K562 (cell line): Measurements from ENCODE around the gene DCHS2. TPM values are rescaled to one million over a fixed set of nuclear protein-coding genes. Genes with fewer than 3 reads are reported as not detected.

Experiments
- CREB1 ChIP-seq, 2 experiments: sonication (generic) in 1 of 2; formaldehyde crosslinking in 1 of 2; IDR thresholded peaks; 2 replicates each; pipeline versions ENCODE4 v1.6.1 to v1.8.0; 2012 to 2022; ENCODE audit warnings: inconsistent platforms in 1 of 2, mild to moderate bottlenecking in 1 of 2, missing genetic modification reagents in 1 of 2, moderate library complexity in 1 of 2
- ETV6 ChIP-seq, 3 experiments: fragments of 150-350 bp in 1 of 3; sonication (generic) in 1 of 3; formaldehyde crosslinking in 1 of 3; IDR thresholded peaks; 2 replicates each; pipeline versions ENCODE4 v1.6.1 to v1.8.0; 2014 to 2022; ENCODE audit warnings: borderline replicate concordance in 2 of 3, low read depth in 2 of 3, antibody characterized with exemption in 1 of 3, low read length in 1 of 3, mild to moderate bottlenecking in 1 of 3, missing genetic modification reagents in 1 of 3
- MEIS2 ChIP-seq: fragments of 450-650 bp; IDR thresholded peaks from 2 replicates; pipeline ENCODE4 v1.6.1; 2014; ENCODE audit warnings: mild to moderate bottlenecking; ENCODE audit not compliant: partially characterized antibody
- MTF1 ChIP-seq: fragments of 250-450 bp; sonication (Bioruptor Pico); IDR thresholded peaks from 2 replicates; pipeline ENCODE4 v1.9.0; 2021; ENCODE audit warnings: moderate library complexity, mild to moderate bottlenecking, inconsistent platforms, borderline replicate concordance
- PML ChIP-seq: IDR thresholded peaks from 2 replicates; pipeline ENCODE4 v1.6.1; 2012; ENCODE audit warnings: low read length, inconsistent platforms
- RBM22 ChIP-seq: fragments of 200-400 bp; formaldehyde crosslinking; IDR thresholded peaks from 2 replicates; pipeline ENCODE4 v1.6.1; 2018; ENCODE audit warnings: low read length, low read depth; ENCODE audit not compliant: poor library complexity, severe bottlenecking
- RFX7 ChIP-seq: fragments of 250-450 bp; sonication (Bioruptor Pico); IDR thresholded peaks from 2 replicates; pipeline ENCODE4 v1.5.1; 2021; ENCODE audit warnings: mild to moderate bottlenecking
- SMARCE1 ChIP-seq: fragments of 450-650 bp; IDR thresholded peaks from 2 replicates; pipeline ENCODE4 v1.7.1; 2016; ENCODE audit warnings: mild to moderate bottlenecking
- TCFL5 ChIP-seq: fragments of 250-450 bp; sonication (Bioruptor Pico); conservative IDR thresholded peaks from 2 replicates; pipeline ENCODE4 v1.6.1; 2021; ENCODE audit warnings: mild to moderate bottlenecking, moderate library complexity, matching md5 sums
- TEAD4 ChIP-seq, 2 experiments: sonication (generic) in 1 of 2; formaldehyde crosslinking in 1 of 2; IDR thresholded peaks; 2 replicates each; pipeline versions ENCODE4 v1.6.1 to v1.8.0; 2012 to 2022; ENCODE audit warnings: borderline replicate concordance in 1 of 2, inconsistent platforms in 1 of 2, low read length in 1 of 2, mild to moderate bottlenecking in 1 of 2, missing genetic modification reagents in 1 of 2
- ZNF184 ChIP-seq: sonication (generic); formaldehyde crosslinking; IDR thresholded peaks from 2 replicates; pipeline ENCODE4 v1.5.0; 2020; ENCODE audit warnings: missing genetic modification reagents
- ZNF354B ChIP-seq: fragments of 250-450 bp; sonication (Bioruptor Pico); IDR thresholded peaks from 2 replicates; pipeline ENCODE4 v1.4.0; 2020
- ZNF778 ChIP-seq: fragments of 450-650 bp; formaldehyde crosslinking; IDR thresholded peaks from 2 replicates; pipeline ENCODE4 v1.4.0; 2020; ENCODE audit warnings: mild to moderate bottlenecking, moderate library complexity
- ZSCAN29 ChIP-seq: fragments of 450-650 bp; IDR thresholded peaks from 2 replicates; pipeline ENCODE4 v1.6.1; 2017
- polyA plus RNA-seq, 8 experiments: library from polyadenylated mRNA; depleted of rRNA in 4 of 8; stranded (reverse) in 5 of 8; unstranded in 3 of 8; fragments of >200 nt; fragmentation: Nextera tagmentation in 2 of 8; fragmentation: Illumina TruSeq in 1 of 8; extraction: Ambion mirVana in 2 of 8; extraction: Trizol in 1 of 8; gene quantifications; 2 replicates each; pipeline versions ENCODE4 v1.2.1 to v1.2.3, GENCODE V29; 2011 to 2014; ENCODE audit warnings: inconsistent platforms in 1 of 8, missing spikeins in 1 of 8
- total RNA-seq, 7 experiments: library from RNA; depleted of rRNA in 6 of 7; stranded (reverse); fragments of >200 nt in 6 of 7; fragmentation: Illumina TruSeq in 2 of 7; extraction: Trizol in 2 of 7; gene quantifications; 2 replicates each; pipeline versions ENCODE4 v1.2.1 to v1.2.3, GENCODE V29; 2011 to 2021; ENCODE audit warnings: low replicate concordance in 1 of 7
- TF ChIP-seq, protein P1 (sequence below): sonication (generic); formaldehyde crosslinking; IDR thresholded peaks from 2 replicates; pipeline ENCODE4 v1.8.1; 2023; ENCODE audit warnings: mild to moderate bottlenecking, missing genetic modification reagents
- TF ChIP-seq, protein P2 (sequence below): sonication (generic); formaldehyde crosslinking; IDR thresholded peaks from 2 replicates; pipeline ENCODE4 v1.8.0; 2022; ENCODE audit warnings: missing genetic modification reagents, mild to moderate bottlenecking, borderline replicate concordance
- TF ChIP-seq, protein P3 (sequence below): fragments of 200-800 bp; sonication (Bioruptor generic); IDR thresholded peaks from 2 replicates; pipeline ENCODE4 v1.6.1; 2017; ENCODE audit warnings: missing genetic modification characterization, missing compliant biosample characterization
- TF ChIP-seq, protein P4 (sequence below): fragments of 450-650 bp; formaldehyde crosslinking; IDR thresholded peaks from 2 replicates; pipeline ENCODE4 v1.4.0; 2020; ENCODE audit warnings: mild to moderate bottlenecking, moderate library complexity
- TF ChIP-seq, protein P5 (sequence below): fragments of 450-650 bp; IDR thresholded peaks from 2 replicates; pipeline ENCODE4 v1.6.1; 2017; ENCODE audit warnings: mild to moderate bottlenecking, moderate library complexity

DCHS2 gene
- total and polyA plus RNA-seq, 9 of the 15 experiments (the other 6 are each of a cell fraction or from before 2014, with no cell fraction given): 0.49 to 7.1 (median 5.3) TPM

DNA sequence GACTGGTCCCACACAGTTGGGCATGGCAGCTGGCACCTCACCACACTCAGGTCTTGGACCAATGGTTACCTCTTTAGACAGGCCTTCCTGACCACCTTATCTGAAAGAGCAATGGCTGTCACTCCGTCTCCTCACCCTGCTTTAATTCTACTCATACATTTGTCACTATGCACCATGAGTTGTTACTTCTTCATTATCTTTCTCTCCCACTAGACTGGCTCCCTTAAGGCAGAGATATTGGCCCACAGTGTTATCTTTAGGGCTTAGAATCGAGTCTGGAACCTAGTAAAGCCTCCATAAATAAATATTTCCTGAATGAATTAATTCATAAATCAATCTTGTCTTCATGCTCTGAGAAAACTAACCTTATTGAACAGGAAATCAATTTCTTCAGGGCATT, 46.6 kb downstream of the DCHS2 start (continued):
- TF ChIP-seq CREB1 (IDR thresholded peaks at IDR 0.05) (peak; percentile 22; the same call in 1 of the 2 replicates), CREB1 (CRISPR knock-in tag; IDR thresholded peaks at IDR 0.05) (no peak), TCFL5 (no peak), RFX7 (CRISPR knock-in tag) (no peak), PML (peak; percentile 52), RBM22 (no peak), SMARCE1 (peak; percentile 54; the same call in 1 of the 2 replicates), ZNF778 (CRISPR knock-in tag) (no peak), MEIS2 (peak; percentile 80), ETV6 (IDR thresholded peaks at IDR 0.05; ENCODE audit: borderline replicate concordance in 1 of 2, low read depth in 2 of 2, low read length in 1 of 2) (no peak), ETV6 (CRISPR knock-in tag; IDR thresholded peaks at IDR 0.05; ENCODE audit: borderline replicate concordance) (no peak), ZNF184 (CRISPR knock-in tag) (no peak), ZSCAN29 (no peak), ZNF354B (CRISPR knock-in tag) (no peak), TEAD4 (IDR thresholded peaks at IDR 0.05; ENCODE audit: low read length) (peak; percentile 88), TEAD4 (CRISPR knock-in tag; IDR thresholded peaks at IDR 0.05; ENCODE audit: borderline replicate concordance) (no peak), MTF1 (CRISPR knock-in tag) (no peak)
- TF ChIP-seq, protein P1, sequence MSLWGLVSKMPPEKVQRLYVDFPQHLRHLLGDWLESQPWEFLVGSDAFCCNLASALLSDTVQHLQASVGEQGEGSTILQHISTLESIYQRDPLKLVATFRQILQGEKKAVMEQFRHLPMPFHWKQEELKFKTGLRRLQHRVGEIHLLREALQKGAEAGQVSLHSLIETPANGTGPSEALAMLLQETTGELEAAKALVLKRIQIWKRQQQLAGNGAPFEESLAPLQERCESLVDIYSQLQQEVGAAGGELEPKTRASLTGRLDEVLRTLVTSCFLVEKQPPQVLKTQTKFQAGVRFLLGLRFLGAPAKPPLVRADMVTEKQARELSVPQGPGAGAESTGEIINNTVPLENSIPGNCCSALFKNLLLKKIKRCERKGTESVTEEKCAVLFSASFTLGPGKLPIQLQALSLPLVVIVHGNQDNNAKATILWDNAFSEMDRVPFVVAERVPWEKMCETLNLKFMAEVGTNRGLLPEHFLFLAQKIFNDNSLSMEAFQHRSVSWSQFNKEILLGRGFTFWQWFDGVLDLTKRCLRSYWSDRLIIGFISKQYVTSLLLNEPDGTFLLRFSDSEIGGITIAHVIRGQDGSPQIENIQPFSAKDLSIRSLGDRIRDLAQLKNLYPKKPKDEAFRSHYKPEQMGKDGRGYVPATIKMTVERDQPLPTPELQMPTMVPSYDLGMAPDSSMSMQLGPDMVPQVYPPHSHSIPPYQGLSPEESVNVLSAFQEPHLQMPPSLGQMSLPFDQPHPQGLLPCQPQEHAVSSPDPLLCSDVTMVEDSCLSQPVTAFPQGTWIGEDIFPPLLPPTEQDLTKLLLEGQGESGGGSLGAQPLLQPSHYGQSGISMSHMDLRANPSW (CRISPR knock-in tag): no peak
- TF ChIP-seq, protein P2, sequence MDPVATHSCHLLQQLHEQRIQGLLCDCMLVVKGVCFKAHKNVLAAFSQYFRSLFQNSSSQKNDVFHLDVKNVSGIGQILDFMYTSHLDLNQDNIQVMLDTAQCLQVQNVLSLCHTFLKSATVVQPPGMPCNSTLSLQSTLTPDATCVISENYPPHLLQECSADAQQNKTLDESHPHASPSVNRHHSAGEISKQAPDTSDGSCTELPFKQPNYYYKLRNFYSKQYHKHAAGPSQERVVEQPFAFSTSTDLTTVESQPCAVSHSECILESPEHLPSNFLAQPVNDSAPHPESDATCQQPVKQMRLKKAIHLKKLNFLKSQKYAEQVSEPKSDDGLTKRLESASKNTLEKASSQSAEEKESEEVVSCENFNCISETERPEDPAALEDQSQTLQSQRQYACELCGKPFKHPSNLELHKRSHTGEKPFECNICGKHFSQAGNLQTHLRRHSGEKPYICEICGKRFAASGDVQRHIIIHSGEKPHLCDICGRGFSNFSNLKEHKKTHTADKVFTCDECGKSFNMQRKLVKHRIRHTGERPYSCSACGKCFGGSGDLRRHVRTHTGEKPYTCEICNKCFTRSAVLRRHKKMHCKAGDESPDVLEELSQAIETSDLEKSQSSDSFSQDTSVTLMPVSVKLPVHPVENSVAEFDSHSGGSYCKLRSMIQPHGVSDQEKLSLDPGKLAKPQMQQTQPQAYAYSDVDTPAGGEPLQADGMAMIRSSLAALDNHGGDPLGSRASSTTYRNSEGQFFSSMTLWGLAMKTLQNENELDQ (CRISPR knock-in tag): no peak
- TF ChIP-seq, protein P3, sequence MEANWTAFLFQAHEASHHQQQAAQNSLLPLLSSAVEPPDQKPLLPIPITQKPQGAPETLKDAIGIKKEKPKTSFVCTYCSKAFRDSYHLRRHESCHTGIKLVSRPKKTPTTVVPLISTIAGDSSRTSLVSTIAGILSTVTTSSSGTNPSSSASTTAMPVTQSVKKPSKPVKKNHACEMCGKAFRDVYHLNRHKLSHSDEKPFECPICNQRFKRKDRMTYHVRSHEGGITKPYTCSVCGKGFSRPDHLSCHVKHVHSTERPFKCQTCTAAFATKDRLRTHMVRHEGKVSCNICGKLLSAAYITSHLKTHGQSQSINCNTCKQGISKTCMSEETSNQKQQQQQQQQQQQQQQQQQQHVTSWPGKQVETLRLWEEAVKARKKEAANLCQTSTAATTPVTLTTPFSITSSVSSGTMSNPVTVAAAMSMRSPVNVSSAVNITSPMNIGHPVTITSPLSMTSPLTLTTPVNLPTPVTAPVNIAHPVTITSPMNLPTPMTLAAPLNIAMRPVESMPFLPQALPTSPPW (CRISPR knock-in tag): no peak
- TF ChIP-seq, protein P4, sequence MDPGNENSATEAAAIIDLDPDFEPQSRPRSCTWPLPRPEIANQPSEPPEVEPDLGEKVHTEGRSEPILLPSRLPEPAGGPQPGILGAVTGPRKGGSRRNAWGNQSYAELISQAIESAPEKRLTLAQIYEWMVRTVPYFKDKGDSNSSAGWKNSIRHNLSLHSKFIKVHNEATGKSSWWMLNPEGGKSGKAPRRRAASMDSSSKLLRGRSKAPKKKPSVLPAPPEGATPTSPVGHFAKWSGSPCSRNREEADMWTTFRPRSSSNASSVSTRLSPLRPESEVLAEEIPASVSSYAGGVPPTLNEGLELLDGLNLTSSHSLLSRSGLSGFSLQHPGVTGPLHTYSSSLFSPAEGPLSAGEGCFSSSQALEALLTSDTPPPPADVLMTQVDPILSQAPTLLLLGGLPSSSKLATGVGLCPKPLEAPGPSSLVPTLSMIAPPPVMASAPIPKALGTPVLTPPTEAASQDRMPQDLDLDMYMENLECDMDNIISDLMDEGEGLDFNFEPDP (CRISPR knock-in tag): no peak
- TF ChIP-seq, protein P5, sequence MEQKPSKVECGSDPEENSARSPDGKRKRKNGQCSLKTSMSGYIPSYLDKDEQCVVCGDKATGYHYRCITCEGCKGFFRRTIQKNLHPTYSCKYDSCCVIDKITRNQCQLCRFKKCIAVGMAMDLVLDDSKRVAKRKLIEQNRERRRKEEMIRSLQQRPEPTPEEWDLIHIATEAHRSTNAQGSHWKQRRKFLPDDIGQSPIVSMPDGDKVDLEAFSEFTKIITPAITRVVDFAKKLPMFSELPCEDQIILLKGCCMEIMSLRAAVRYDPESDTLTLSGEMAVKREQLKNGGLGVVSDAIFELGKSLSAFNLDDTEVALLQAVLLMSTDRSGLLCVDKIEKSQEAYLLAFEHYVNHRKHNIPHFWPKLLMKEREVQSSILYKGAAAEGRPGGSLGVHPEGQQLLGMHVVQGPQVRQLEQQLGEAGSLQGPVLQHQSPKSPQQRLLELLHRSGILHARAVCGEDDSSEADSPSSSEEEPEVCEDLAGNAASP: no peak
